HL-60 (cell line): ENCODE results near the gene RPS5.

Experiments used
- POLR2AphosphoS5 ChIP-seq: IDR thresholded peaks from 2 replicates; pipeline ENCODE4 v1.6.1; 2012; ENCODE audit warnings: low read depth
- TF ChIP-seq, protein P1 (sequence below): IDR thresholded peaks from one replicate; pipeline ENCODE4 v1.5.1; 2011; ENCODE audit warnings: low read length, control low read depth, inconsistent platforms; ENCODE audit not compliant: insufficient read depth

DNA sequence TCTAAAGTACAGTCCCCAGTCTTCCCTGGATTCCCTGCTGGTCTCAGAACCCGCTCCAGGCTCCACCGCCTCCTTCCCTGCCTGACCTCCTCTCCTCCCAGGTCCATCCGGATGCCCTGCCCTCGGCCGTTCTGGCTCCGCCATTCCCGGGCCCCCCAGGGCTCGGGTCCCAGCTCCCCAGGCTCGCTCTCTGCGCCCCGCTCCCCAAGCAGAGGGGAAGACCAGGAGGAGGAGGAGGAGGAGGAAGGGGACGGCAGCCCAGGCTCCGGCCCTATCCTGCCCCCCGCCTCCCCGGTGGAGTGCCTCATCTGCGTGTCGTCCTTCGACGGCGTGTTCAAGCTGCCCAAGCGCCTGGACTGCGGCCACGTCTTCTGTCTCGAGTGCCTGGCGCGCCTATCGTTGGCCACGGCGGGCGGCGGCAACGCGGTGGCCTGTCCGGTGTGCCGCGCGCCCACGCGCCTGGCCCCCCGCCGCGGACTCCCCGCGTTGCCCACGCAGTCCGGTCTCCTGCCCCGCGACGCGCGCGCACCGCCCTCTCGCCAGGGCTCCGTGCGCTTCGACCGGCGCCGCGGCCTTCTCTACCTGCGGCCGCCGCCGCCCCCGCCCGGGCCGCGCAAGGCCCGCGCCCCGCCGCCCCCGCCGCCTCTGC is 9.0 kb downstream of the RPS5 start:
- TF ChIP-seq, protein P1, sequence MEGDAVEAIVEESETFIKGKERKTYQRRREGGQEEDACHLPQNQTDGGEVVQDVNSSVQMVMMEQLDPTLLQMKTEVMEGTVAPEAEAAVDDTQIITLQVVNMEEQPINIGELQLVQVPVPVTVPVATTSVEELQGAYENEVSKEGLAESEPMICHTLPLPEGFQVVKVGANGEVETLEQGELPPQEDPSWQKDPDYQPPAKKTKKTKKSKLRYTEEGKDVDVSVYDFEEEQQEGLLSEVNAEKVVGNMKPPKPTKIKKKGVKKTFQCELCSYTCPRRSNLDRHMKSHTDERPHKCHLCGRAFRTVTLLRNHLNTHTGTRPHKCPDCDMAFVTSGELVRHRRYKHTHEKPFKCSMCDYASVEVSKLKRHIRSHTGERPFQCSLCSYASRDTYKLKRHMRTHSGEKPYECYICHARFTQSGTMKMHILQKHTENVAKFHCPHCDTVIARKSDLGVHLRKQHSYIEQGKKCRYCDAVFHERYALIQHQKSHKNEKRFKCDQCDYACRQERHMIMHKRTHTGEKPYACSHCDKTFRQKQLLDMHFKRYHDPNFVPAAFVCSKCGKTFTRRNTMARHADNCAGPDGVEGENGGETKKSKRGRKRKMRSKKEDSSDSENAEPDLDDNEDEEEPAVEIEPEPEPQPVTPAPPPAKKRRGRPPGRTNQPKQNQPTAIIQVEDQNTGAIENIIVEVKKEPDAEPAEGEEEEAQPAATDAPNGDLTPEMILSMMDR = no peak
- no peak for TF ChIP-seq POLR2AphosphoS5
